GM12875 (cell line): ENCODE results near the gene APLF.

Source experiments
- H3K4me3 ChIP-seq: one replicate; pipeline ENCODE4 v1.5.1; 2011; ENCODE audit warnings: low read depth, low read length, control low read depth
- CTCF ChIP-seq: IDR thresholded peaks from 2 replicates; pipeline ENCODE4 v1.5.1; 2011; ENCODE audit warnings: low read depth, mild to moderate bottlenecking, control low read depth, inconsistent platforms, low read length, moderate library complexity, borderline replicate concordance; ENCODE audit not compliant: insufficient read depth

APLF gene

GRCh38 chr2:68432696-68433658, 34.4 kb upstream of the APLF start:
- TF ChIP-seq CTCF, result no peak

GRCh38 chr2:68434981-68435380, 32.4 kb upstream of the APLF start:
- H3K4me3 ChIP-seq, result no peak overlapping the region
- TF ChIP-seq CTCF, result no peak

More at GRCh38 chr2:68432696-68433658, 34.4 kb upstream of the APLF start:
- no peak overlapping the region for H3K4me3 ChIP-seq

GRCh38 chr2:68435615-68436014, 31.8 kb upstream of the APLF start:
- H3K4me3 ChIP-seq, result no peak overlapping the region
- no peak for TF ChIP-seq CTCF

- no peak for TF ChIP-seq CTCF
- no peak overlapping the region for H3K4me3 ChIP-seq
These were observed 31.1 kb upstream of the APLF start for GRCh38 chr2:68436270-68436669.

- no peak overlapping the region for H3K4me3 ChIP-seq
- no peak for TF ChIP-seq CTCF
These were observed 28.7 kb upstream of the APLF start for GRCh38 chr2:68438455-68439303.

GRCh38 chr2:68441179-68441993, 26.0 kb upstream of the APLF start:
- no peak overlapping the region for H3K4me3 ChIP-seq
- peak; percentile 78 for TF ChIP-seq CTCF
